GM12891 (cell line): ENCODE measurements around the gene HMGN2.

ENCODE experiments used
- PAX5 ChIP-seq: IDR thresholded peaks from 2 replicates; pipeline ENCODE4 v1.6.1; 2011; ENCODE audit warnings: low read length, moderate library complexity, mild to moderate bottlenecking; ENCODE audit not compliant: insufficient read depth, severe bottlenecking
- POLR2A ChIP-seq: IDR thresholded peaks from 2 replicates; pipeline ENCODE4 v1.6.1; 2011; ENCODE audit warnings: low read depth, low read length, control low read depth
- POLR2AphosphoS5 ChIP-seq: IDR thresholded peaks from 2 replicates; pipeline ENCODE4 v1.6.1; 2011; ENCODE audit warnings: low read depth, low read length, control low read depth

GRCh38 chr1:26477446-26478152, 5.4 kb downstream of the HMGN2 start:
- 0 out of 2 replicates have a peak, but pooled peaks have one; percentile 33 for TF ChIP-seq POLR2A
- peak; percentile 50 for TF ChIP-seq POLR2AphosphoS5
- TF ChIP-seq PAX5 = no peak
